ENCODE measurements around the gene VEGFB. TPM values are rescaled to one million over a fixed set of nuclear protein-coding genes. Genes with fewer than 3 reads are reported as not detected.

The VEGFB gene
- total and polyA plus RNA-seq, 12 donors: 158 to 353 (median 277) TPM

- no peak for DNase-seq
- ATAC-seq: no peak
- Histone ChIP-seq H3K4me1 (peaks cover 4 to 74% (median 47%) of the 10 kb centered on the region in 9 donors), H3K27me3 (no peaks in the 10 kb centered on the region), H3K9me3 (no peaks in the 10 kb centered on the region), H3K36me3 (peaks cover 0 to 30% (median 0%) of the 10 kb centered on the region in 9 donors), H3K4me3 (peak overlapping the region; percentile 53 to 85 (median 72)), H3K27ac (peak overlapping the region; percentile 86 to 96 (median 91))
- intact Hi-C loops (cut with DNase I): no loop called here
- TF ChIP-seq CTCF (IDR thresholded peaks at IDR 0.05): no peak
- 78 to 81% methylated on average over 11 to 12 of the region's 12 CpGs for WGBS, 2 donors
Measured at GRCh38 chr11:64235437-64236161, 1.2 kb downstream of the VEGFB start.

GRCh38 chr11:64237484-64237951, 3.1 kb downstream of the VEGFB start:
- no peaks in the 10 kb centered on the region for H3K9me3 ChIP-seq
- H3K4me1 ChIP-seq: peaks cover 10 to 64% (median 37%) of the 10 kb centered on the region in 9 donors
- no peak for TF ChIP-seq CTCF (IDR thresholded peaks at IDR 0.05)
- H3K4me3 ChIP-seq: no peak overlapping the region
- ATAC-seq (no peak), DNase-seq (no peak)
- H3K27ac ChIP-seq: peak overlapping the region in 6 of 10 donors; percentile 10 to 99 (median 26)
- intact Hi-C loops (cut with DNase I): no loop called here
- WGBS, 2 donors: 67% methylated on average over 12 of the region's 12 CpGs
- peaks cover 0 to 30% (median 0%) of the 10 kb centered on the region in 9 donors for H3K36me3 ChIP-seq
- no peaks in the 10 kb centered on the region for H3K27me3 ChIP-seq

- H3K9me3 ChIP-seq: no peaks in the 10 kb centered on the region
- peaks cover 0 to 32% (median under 1%) of the 10 kb centered on the region in 9 donors for H3K36me3 ChIP-seq
- no peaks in the 10 kb centered on the region for H3K27me3 ChIP-seq
- intact Hi-C loops (cut with DNase I): no loop called here
- peak overlapping the region in 6 of 10 donors; percentile 10 to 99 (median 24) for H3K27ac ChIP-seq
- 91 to 94% methylated on average over 9 of the region's 9 CpGs for WGBS, 2 donors
- DNase-seq (no peak), ATAC-seq (no peak)
- no peak for TF ChIP-seq CTCF (IDR thresholded peaks at IDR 0.05)
- no peak overlapping the region for H3K4me3 ChIP-seq
- peaks cover 13 to 68% (median 42%) of the 10 kb centered on the region in 9 donors for H3K4me1 ChIP-seq
Measured at GRCh38 chr11:64238076-64238475, 3.7 kb downstream of the VEGFB start.

- no peaks in the 10 kb centered on the region for H3K27me3 ChIP-seq
- peaks cover 13 to 67% (median 36%) of the 10 kb centered on the region in 9 donors for H3K4me1 ChIP-seq
- TF ChIP-seq CTCF (IDR thresholded peaks at IDR 0.05): no peak
- H3K4me3 ChIP-seq: no peak overlapping the region
- H3K36me3 ChIP-seq: peaks cover 0 to 42% (median 10%) of the 10 kb centered on the region in 9 donors
- no peak for ATAC-seq
- no peaks in the 10 kb centered on the region for H3K9me3 ChIP-seq
- 81 to 91% methylated on average over 5 of the region's 5 CpGs for WGBS, 2 donors
- intact Hi-C loops (cut with DNase I): no loop called here
- peak overlapping the region in 7 of 10 donors; percentile 6 to 100 (median 98) for H3K27ac ChIP-seq
- no peak for DNase-seq
Measured at GRCh38 chr11:64238999-64239398, 4.6 kb downstream of the VEGFB start.

All from heart right ventricle (tissue), 16 donors.